ENCODE measurements around the gene SLC15A1. TPM values are rescaled to one million over a fixed set of nuclear protein-coding genes. Genes with fewer than 3 reads are reported as not detected.

The SLC15A1 gene
- total RNA-seq, 4 donors from 2014 or later: 0.19 to 5.3 (median 2.3) TPM

- Histone ChIP-seq H3K36me3 (no peaks in the 10 kb centered on the region), H3K27ac (peak overlapping the region in 3 of 4 donors; percentile 23 to 53 (median 33)), H3K27me3 (no peaks in the 10 kb centered on the region), H3K4me1 (peaks cover 0 to 49% (median 11%) of the 10 kb centered on the region in 3 donors), H3K9me3 (no peaks in the 10 kb centered on the region), H3K4me3 (no peak overlapping the region)
- TF ChIP-seq POLR2A (IDR thresholded peaks at IDR 0.05) (no peak), CTCF (IDR thresholded peaks at IDR 0.05) (no peak)
- intact Hi-C loops (cut with DNase I): loop anchor here (5.0 kb wide), 1 partner anchor 206 kb away; no protein-coding TSS in a partner anchor
- 34 to 39% methylated on average over 4 of the region's 4 CpGs for WGBS, 2 donors
- no peak for DNase-seq
These were observed 99.6 kb downstream of the SLC15A1 start for GRCh38 chr13:98652721-98653462.

DNA sequence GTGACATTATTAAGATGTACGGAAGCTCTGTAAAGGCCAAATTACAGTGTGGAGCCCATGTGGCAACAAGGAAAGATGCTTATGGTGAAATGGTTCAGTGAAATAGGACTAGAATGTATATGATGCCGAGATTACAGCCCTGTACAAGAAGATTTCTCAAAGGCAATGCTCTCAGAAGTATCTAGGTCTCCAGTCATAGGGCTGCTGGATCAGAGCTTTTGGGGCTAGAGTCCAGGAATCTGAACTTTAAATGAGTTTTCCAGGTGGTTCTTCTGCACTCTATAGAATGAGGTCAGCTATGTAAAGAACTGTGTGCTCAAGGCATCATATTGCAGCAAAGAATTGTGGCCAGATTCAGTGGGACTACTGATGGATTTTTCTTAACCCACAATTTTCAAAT is 100.2 kb downstream of the SLC15A1 start:
- no peak for DNase-seq
- TF ChIP-seq POLR2A (IDR thresholded peaks at IDR 0.05): no peak
- TF ChIP-seq CTCF (IDR thresholded peaks at IDR 0.05): no peak
- Histone ChIP-seq H3K27ac (no peak overlapping the region), H3K4me1 (peaks cover 0 to 43% (median 8%) of the 10 kb centered on the region in 3 donors), H3K9me3 (no peaks in the 10 kb centered on the region), H3K4me3 (no peak overlapping the region), H3K36me3 (no peaks in the 10 kb centered on the region), H3K27me3 (no peaks in the 10 kb centered on the region)
- WGBS, 2 donors: 56 to 89% methylated on average over 2 of the region's 2 CpGs
- intact Hi-C loops (cut with DNase I): loop anchor here (5.0 kb wide), 1 partner anchor 205 kb away; no protein-coding TSS in a partner anchor

DNA sequence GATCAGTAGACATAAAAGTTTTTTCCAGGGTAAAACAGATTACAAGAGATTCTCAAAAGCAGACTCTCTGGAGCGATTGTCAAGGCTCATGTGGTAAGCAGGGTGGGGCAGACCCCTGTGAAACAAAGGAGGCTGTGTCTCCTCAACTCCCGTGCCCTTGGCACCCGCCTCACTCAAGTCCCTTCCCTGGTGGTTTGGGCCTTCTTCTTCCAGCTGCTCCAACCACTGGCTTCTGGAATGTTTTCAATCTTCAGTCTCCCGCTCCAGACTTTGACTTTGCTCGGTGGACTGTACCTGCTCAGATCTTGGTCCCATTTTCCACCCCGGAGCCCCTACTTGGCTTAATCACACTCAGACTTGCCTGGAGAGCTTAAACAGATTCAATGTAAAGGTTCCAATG is 100.7 kb downstream of the SLC15A1 start:
- intact Hi-C loops (cut with DNase I): loop anchor here (5.0 kb wide), 1 partner anchor 204 kb away; no protein-coding TSS in a partner anchor
- Histone ChIP-seq H3K4me1 (peaks cover 0 to 43% (median 8%) of the 10 kb centered on the region in 3 donors), H3K36me3 (no peaks in the 10 kb centered on the region), H3K27ac (peak overlapping the region in 3 of 4 donors; percentile 49 to 73 (median 50)), H3K4me3 (no peak overlapping the region), H3K9me3 (no peaks in the 10 kb centered on the region), H3K27me3 (no peaks in the 10 kb centered on the region)
- no peak for TF ChIP-seq CTCF (IDR thresholded peaks at IDR 0.05)
- no peak for TF ChIP-seq POLR2A (IDR thresholded peaks at IDR 0.05)
- WGBS, 2 donors: 79 to 97% methylated on average over 6 of the region's 6 CpGs
- DNase-seq: no peak

DNA sequence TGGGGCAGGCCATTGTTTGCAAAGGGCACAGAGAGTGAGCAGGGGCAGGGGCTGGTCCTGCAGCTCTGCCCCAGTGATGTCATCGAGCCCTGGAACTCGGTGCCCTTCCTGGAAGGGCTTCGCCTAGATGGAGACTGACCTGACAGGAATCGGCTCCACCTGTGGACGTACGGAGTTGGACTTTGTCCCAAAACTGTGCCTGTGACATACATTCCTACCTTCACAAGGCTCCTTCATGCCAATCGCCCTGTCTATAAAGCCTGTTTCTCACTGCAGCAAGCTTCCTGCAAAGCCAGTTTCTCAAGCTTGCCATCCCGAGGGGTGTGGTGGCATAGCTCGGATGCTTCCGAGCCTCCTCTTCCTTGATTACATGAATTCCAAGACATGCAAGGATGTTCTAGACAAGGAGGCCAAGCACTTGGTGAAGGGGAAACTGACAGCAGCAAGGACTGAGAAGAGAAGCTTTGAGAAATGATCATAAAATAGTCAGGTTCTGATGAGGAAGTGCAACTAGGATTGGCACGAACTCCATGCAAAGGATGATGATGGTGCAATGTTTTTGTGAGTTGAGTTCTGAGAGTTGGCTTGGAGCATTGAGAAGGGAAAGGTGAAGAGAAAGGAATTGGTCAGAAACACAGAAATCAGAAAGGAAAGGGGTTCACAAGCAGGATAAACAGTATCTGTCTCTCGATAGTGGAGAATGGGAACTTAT is 101.9 kb downstream of the SLC15A1 start:
- TF ChIP-seq POLR2A (IDR thresholded peaks at IDR 0.05) (no peak), CTCF (IDR thresholded peaks at IDR 0.05) (no peak)
- Histone ChIP-seq H3K4me3 (no peak overlapping the region), H3K36me3 (no peaks in the 10 kb centered on the region), H3K27ac (peak overlapping the region; percentile 25 to 73 (median 60)), H3K27me3 (no peaks in the 10 kb centered on the region), H3K9me3 (no peaks in the 10 kb centered on the region), H3K4me1 (peaks cover 0 to 43% (median 8%) of the 10 kb centered on the region in 3 donors)
- DNase-seq: no peak
- intact Hi-C loops (cut with DNase I): loop anchor here (5.0 kb wide), 1 partner anchor 203 kb away; no protein-coding TSS in a partner anchor
- 56% methylated on average over 7 to 8 of the region's 12 CpGs for WGBS, 2 donors

- WGBS, 2 donors: 86 to 88% methylated on average over 3 to 7 of the region's 7 CpGs
- TF ChIP-seq POLR2A (IDR thresholded peaks at IDR 0.05) (no peak), CTCF (IDR thresholded peaks at IDR 0.05) (no peak)
- intact Hi-C loops (cut with DNase I): loop anchor here (5.0 kb wide), 1 partner anchor 203 kb away; no protein-coding TSS in a partner anchor
- DNase-seq: no peak
- H3K9me3 ChIP-seq: no peaks in the 10 kb centered on the region
- H3K27ac ChIP-seq: peak overlapping the region; percentile 10 to 73 (median 60)
- H3K4me1 ChIP-seq: peaks cover 0 to 43% (median 8%) of the 10 kb centered on the region in 3 donors
- H3K36me3 ChIP-seq: no peaks in the 10 kb centered on the region
- H3K4me3 ChIP-seq: no peak overlapping the region
- H3K27me3 ChIP-seq: no peaks in the 10 kb centered on the region
These were observed 102.6 kb downstream of the SLC15A1 start for GRCh38 chr13:98649861-98650260.

Measured in esophagus squamous epithelium (tissue), 5 donors.